ENCODE results near the gene ZNF646. TPM values are rescaled to one million over a fixed set of nuclear protein-coding genes. Genes with fewer than 3 reads are reported as not detected.

Gene ZNF646
- total RNA-seq, 1 donor from 2014 or later: 15.2 TPM

GRCh38 chr16:31067342-31067741 lies 6.9 kb upstream of the ZNF646 start:
- no peaks in the 10 kb centered on the region for H3K9me3 Mint-ChIP-seq (ENCODE audit: low read depth)
- no peaks in the 10 kb centered on the region for H3K27me3 Mint-ChIP-seq (ENCODE audit: low read depth)
- peaks cover 9% of the 10 kb centered on the region for H3K36me3 Mint-ChIP-seq (ENCODE audit: low read depth)
- H3K27ac Mint-ChIP-seq (ENCODE audit: unreplicated experiment): no peak overlapping the region
- DNase-seq (ENCODE audit: low spot score): no peak
- no peak overlapping the region for H3K4me3 Mint-ChIP-seq (ENCODE audit: unreplicated experiment)
- TF ChIP-seq, protein P1, sequence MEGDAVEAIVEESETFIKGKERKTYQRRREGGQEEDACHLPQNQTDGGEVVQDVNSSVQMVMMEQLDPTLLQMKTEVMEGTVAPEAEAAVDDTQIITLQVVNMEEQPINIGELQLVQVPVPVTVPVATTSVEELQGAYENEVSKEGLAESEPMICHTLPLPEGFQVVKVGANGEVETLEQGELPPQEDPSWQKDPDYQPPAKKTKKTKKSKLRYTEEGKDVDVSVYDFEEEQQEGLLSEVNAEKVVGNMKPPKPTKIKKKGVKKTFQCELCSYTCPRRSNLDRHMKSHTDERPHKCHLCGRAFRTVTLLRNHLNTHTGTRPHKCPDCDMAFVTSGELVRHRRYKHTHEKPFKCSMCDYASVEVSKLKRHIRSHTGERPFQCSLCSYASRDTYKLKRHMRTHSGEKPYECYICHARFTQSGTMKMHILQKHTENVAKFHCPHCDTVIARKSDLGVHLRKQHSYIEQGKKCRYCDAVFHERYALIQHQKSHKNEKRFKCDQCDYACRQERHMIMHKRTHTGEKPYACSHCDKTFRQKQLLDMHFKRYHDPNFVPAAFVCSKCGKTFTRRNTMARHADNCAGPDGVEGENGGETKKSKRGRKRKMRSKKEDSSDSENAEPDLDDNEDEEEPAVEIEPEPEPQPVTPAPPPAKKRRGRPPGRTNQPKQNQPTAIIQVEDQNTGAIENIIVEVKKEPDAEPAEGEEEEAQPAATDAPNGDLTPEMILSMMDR (IDR thresholded peaks at IDR 0.05): no peak
- peaks cover 43% of the 10 kb centered on the region for H3K4me1 Mint-ChIP-seq (ENCODE audit: low read depth)

DNA sequence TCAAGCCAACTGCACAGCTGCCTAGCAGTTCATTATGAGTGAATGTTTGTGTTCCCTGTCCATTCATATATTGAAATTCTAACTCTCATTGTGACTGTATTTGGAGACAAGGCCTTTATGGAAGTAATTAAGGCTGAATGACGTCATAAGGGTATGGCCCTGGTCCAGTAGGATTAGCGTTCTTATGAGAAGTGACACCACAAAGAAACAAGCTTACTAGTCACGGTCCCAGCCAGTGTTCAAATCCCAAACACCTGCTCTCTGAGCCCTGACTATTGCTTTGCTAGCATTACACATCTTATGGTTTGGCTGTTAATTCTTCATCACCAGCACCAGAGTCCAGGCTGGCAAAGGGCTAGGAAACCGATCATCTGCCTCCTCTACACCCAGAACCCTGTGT lies 2.4 kb upstream of the ZNF646 start:
- no peaks in the 10 kb centered on the region for H3K27me3 Mint-ChIP-seq (ENCODE audit: low read depth)
- DNase-seq (ENCODE audit: low spot score): no peak
- H3K4me1 Mint-ChIP-seq (ENCODE audit: low read depth): peaks cover 28% of the 10 kb centered on the region
- H3K27ac Mint-ChIP-seq (ENCODE audit: unreplicated experiment): peak overlapping the region; percentile 98
- H3K36me3 Mint-ChIP-seq (ENCODE audit: low read depth): no peaks in the 10 kb centered on the region
- H3K9me3 Mint-ChIP-seq (ENCODE audit: low read depth): no peaks in the 10 kb centered on the region
- TF ChIP-seq, protein P1 (IDR thresholded peaks at IDR 0.05): no peak
- H3K4me3 Mint-ChIP-seq (ENCODE audit: unreplicated experiment): peak overlapping the region; percentile 99

- TF ChIP-seq, protein P1 (IDR thresholded peaks at IDR 0.05): no peak
- H3K27ac Mint-ChIP-seq (ENCODE audit: unreplicated experiment): peak overlapping the region; percentile 98
- H3K4me3 Mint-ChIP-seq (ENCODE audit: unreplicated experiment): peak overlapping the region; percentile 99
- H3K27me3 Mint-ChIP-seq (ENCODE audit: low read depth): no peaks in the 10 kb centered on the region
- H3K36me3 Mint-ChIP-seq (ENCODE audit: low read depth): peaks cover under 1% of the 10 kb centered on the region
- peaks cover 28% of the 10 kb centered on the region for H3K4me1 Mint-ChIP-seq (ENCODE audit: low read depth)
- no peak for DNase-seq (ENCODE audit: low spot score)
- no peaks in the 10 kb centered on the region for H3K9me3 Mint-ChIP-seq (ENCODE audit: low read depth)
Observed at GRCh38 chr16:31072540-31073141, 1.6 kb upstream of the ZNF646 start.

- Mint-ChIP-seq H3K27me3 (ENCODE audit: low read depth) (no peaks in the 10 kb centered on the region), H3K4me3 (ENCODE audit: unreplicated experiment) (peak overlapping the region; percentile 99), H3K4me1 (ENCODE audit: low read depth) (peaks cover 28% of the 10 kb centered on the region), H3K27ac (ENCODE audit: unreplicated experiment) (peak overlapping the region; percentile 98), H3K36me3 (ENCODE audit: low read depth) (peaks cover 5% of the 10 kb centered on the region), H3K9me3 (ENCODE audit: low read depth) (no peaks in the 10 kb centered on the region)
- peak; percentile 95 for DNase-seq (ENCODE audit: low spot score)
- TF ChIP-seq, protein P1 (IDR thresholded peaks at IDR 0.05): no peak
Observed at GRCh38 chr16:31073142-31073969, 866 bp upstream of the ZNF646 start.

GRCh38 chr16:31074814-31075183 lies 577 bp downstream of the ZNF646 start:
- H3K4me1 Mint-ChIP-seq (ENCODE audit: low read depth): peaks cover 28% of the 10 kb centered on the region
- H3K36me3 Mint-ChIP-seq (ENCODE audit: low read depth): peaks cover 13% of the 10 kb centered on the region
- no peak for DNase-seq (ENCODE audit: low spot score)
- H3K27ac Mint-ChIP-seq (ENCODE audit: unreplicated experiment): peak overlapping the region; percentile 97
- H3K4me3 Mint-ChIP-seq (ENCODE audit: unreplicated experiment): peak overlapping the region; percentile 99
- no peaks in the 10 kb centered on the region for H3K9me3 Mint-ChIP-seq (ENCODE audit: low read depth)
- TF ChIP-seq, protein P1 (IDR thresholded peaks at IDR 0.05): no peak
- H3K27me3 Mint-ChIP-seq (ENCODE audit: low read depth): no peaks in the 10 kb centered on the region
